HG03060 (cell line): Measurements from ENCODE around the gene TMEM175.
"Not testable (repeated sequence)": the region's sequence is repeated elsewhere in the genome, so short reads cannot be mapped to it uniquely, and the experiment has no call there.

ENCODE experiments used
- ATAC-seq: cut with Tn5 transposase; IDR thresholded peaks from one replicate; pipeline ENCODE4 v1.9.1; 2021; ENCODE audit warnings: low read depth, moderate number of reproducible peaks; ENCODE audit not compliant: unreplicated experiment

Gene TMEM175

GRCh38 chr4:914531-914930 lies 17.7 kb upstream of the TMEM175 start:
- no peak for ATAC-seq

GRCh38 chr4:915041-915474 lies 17.2 kb upstream of the TMEM175 start:
- no peak for ATAC-seq

DNA sequence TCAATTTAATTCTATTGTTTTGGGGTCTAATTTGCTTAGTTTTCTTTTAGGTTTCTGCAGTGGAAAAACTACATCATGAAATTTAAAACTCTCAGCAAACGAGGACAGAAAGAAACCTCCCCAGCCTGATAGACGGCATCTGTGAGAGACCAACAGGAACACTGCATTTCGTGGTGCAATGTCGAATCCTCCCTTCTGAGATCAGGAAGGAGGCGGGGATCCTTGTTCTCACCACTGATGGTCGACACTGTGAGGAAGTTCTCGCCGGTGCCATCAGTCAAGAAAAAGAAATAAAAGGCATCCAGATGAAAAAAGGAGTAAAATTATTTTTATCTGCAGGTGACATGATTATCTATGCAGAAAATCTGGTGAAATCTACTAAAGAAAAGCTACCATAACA lies 16.7 kb upstream of the TMEM175 start:
- ATAC-seq, result no peak

GRCh38 chr4:917466-917865 lies 14.8 kb upstream of the TMEM175 start:
- ATAC-seq, result no peak

- ATAC-seq, result no peak
Observed at GRCh38 chr4:917992-918391, 14.3 kb upstream of the TMEM175 start.

DNA sequence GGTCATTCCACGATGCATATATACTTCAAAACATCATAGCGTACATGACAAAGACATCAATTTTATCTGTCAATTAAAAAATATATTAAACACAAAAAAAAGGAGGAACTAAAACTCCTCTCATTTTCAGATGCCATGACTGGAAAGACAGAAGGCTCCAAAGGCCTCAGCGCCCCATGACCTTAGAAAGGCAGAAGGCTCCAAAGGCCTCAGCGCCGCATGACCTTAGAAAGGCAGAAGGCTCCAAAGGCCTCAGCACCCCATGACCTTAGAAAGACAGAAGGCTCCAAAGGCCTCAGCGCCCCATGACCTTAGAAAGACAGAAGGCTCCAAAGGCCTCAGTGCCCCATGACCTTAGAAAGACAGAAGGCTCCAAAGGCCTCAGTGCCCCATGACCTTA lies 13.7 kb upstream of the TMEM175 start:
- ATAC-seq, result not testable (repeated sequence)

DNA sequence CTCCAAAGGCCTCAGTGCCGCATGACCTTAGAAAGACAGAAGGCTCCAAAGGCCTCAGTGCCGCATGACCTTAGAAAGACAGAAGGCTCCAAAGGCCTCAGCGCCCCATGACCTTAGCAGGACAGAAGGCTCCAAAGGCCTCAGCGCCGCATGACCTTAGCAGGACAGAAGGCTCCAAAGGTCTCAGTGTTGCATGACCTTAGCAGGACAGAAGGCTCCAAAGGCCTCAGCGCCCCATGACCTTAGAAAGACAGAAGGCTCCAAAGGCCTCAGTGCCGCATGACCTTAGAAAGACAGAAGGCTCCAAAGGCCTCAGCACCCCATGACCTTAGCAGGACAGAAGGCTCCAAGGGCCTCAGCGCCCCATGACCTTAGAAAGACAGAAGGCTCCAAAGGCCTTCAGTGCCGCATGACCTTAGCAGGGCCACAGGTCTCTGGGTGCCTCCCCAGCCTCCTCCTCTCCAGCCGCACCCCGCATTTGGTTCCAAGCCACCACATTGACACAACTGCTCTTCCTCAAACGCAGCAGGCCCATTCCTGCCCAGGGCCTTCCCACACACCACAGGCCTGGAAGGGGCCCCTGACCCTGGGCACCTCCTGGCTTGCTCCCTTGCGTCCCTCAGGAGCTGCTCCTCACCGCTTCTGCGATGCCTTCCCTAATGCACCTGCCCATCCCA lies 13.1 kb upstream of the TMEM175 start:
- ATAC-seq, result not testable (repeated sequence)

DNA sequence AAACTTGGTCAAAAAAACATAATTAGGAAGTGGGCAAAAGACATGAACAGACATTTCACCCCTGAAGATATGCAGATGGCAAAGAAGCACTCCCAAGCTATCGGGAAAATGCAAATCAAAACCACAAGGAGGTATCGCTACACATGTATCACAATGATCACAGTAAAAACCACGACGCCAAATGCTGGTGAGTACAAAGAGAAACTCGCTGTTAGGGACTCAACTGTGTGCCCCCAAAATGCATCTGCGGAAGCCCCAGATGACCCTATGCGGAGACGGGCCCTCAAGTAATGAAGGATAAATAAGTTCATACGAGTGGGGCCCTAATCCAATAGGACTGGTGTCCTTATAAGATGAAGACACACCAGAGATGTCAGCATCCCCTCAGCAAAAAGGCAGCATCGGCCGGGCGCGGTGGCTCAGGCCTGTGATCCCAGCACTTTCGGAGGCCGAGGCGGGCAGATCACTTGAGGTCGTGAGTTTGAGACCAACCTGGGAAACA lies 10.4 kb upstream of the TMEM175 start:
- no peak for ATAC-seq

GRCh38 chr4:924107-925096 lies 7.9 kb upstream of the TMEM175 start:
- ATAC-seq, result no peak

GRCh38 chr4:925171-925570 lies 7.1 kb upstream of the TMEM175 start:
- ATAC-seq, result no peak

- ATAC-seq, result no peak
Observed at GRCh38 chr4:925771-926500, 6.3 kb upstream of the TMEM175 start.

- ATAC-seq, result no peak
Observed at GRCh38 chr4:926538-926937, 5.7 kb upstream of the TMEM175 start.

- not testable (repeated sequence) for ATAC-seq
Observed at GRCh38 chr4:927566-927965, 4.7 kb upstream of the TMEM175 start.

GRCh38 chr4:929096-929765 lies 3.0 kb upstream of the TMEM175 start:
- ATAC-seq, result no peak

DNA sequence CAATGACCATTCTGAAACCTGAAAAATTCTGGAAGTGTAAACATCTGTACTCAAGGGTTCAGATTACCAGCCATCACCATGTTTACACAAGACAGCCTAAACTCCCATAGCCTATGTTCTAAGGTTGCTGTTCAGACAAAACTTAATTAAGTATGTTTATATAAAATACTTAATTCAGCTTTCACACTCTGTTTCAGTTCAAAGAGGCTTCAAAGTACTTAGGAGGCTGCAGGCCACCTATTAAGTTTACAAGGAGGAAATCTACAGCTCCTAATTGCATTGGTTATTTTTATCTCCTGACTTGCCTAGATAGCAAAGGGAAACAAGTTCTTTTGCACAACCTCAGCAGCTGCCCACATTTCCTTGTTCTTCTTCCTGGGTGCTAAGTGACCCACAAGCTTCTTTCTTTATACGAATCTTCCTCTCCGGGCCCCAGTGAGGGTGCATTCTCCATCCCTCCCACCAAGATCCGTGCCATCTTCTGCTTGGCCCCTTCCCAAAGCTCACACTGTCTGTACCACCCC lies 2.2 kb upstream of the TMEM175 start:
- no peak for ATAC-seq

DNA sequence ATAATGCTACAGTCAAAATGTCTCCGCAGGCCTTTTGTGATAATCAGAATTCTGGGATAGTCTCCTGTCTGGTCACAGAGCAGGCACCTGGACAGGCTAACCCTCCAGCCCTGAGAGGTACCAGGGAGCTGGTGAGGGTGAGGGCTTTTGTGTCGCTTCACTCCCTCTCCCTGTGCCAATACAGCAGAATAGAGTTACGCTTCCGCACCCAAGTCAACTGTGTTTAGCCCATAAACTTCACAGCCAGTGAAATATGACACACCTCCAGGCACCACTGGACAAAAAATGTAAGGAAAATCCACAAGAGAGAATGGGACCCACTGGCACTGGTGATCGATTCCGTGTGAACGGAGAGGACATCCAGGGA lies 1.4 kb upstream of the TMEM175 start:
- ATAC-seq, result no peak

DNA sequence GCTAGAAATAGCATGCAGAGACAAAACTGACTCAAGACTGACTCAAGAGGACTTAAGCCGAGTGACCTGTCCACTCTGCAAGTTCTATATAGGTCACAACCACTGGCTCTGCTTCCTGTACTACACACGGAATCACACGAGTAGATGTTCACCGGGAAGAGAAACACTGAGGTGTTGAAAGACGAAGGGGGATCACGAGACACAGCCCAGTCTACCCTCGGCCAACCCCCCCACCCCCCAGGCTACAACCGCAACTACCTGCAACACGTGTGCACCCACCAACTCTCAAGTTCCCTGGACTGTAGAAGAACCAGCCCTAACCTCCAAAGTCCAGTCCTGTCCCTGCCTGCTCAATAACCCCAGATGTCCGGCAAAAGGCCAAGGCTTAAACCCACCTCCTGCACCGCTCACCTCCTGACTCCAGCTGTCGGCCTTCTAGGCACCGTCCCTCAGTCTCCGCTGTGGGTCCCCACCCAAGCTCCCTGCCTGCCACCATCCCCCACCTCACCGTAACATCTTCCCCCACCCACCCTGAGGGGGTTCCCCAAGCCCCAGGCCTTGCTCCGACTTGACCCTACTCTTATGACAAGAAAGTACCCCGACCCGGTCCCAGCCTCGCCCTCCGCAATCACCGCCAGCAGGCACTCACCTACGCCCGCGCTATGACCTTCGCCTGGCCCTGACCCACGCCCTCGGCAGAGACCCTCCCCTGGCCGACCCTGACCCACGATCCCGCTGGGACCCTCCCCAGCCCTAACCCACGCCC lies 883 bp upstream of the TMEM175 start:
- no peak for ATAC-seq

- no peak for ATAC-seq
Observed at GRCh38 chr4:932713-933070, 432 bp downstream of the TMEM175 start.

DNA sequence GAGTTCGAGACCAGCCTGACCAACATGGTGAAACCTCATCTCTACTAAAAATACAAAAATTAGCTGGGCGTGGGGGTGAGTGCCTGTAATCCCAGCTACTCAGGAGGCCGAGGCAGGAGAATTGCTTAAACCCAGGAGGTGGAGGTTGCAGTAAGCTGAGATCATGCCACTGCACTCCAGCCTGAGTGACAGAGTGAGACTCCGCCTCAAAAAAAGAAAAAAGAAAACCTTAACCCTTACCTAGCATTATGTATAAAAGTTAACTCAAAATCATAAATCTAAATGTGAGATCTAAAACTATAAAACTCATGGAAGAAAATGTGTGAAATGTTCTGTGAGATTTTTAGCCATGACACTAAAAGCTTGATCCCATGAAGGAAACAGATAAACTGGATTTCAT lies 7.2 kb downstream of the TMEM175 start:
- not testable (repeated sequence) for ATAC-seq
